Uterus (tissue), 4 donors: ENCODE results near the gene MPIG6B. TPM values are rescaled to one million over a fixed set of nuclear protein-coding genes. Genes with fewer than 3 reads are reported as not detected.

Source experiments
- DNase-seq, 2 donors: peaks; one replicate each; pipeline ENCODE4 v3.0.0-alpha.2; 2019 to 2020
- H3K27ac ChIP-seq, 2 donors: fragments of 200-600 bp; sonication (generic); 1 replicate in 1 of 2; 2 replicates in 1 of 2; pipeline ENCODE4 v1.5.1; 2016 to 2018
- H3K27me3 ChIP-seq, 2 donors: fragments of 200-600 bp; sonication (generic); one replicate each; pipeline ENCODE4 v1.5.1; 2018 to 2019; ENCODE audit warnings: control low read depth in 1 of 2
- H3K36me3 ChIP-seq, 2 donors: fragments of 200-600 bp; sonication (generic); one replicate each; pipeline ENCODE4 v1.5.1; 2019; ENCODE audit warnings: control low read depth in 1 of 2
- H3K4me1 ChIP-seq, 2 donors: fragments of 200-600 bp; sonication (generic); one replicate each; pipeline ENCODE4 v1.5.1; 2018 to 2019; ENCODE audit warnings: control low read depth in 1 of 2
- H3K4me3 ChIP-seq, 2 donors: fragments of 200-600 bp; sonication (generic); 1 replicate in 1 of 2; 2 replicates in 1 of 2; pipeline ENCODE4 v1.5.1; 2018 to 2019; ENCODE audit warnings: mild to moderate bottlenecking in 1 of 2
- H3K9me3 ChIP-seq, 2 donors: fragments of 200-600 bp; sonication (generic); one replicate each; pipeline ENCODE4 v1.5.1; 2019; ENCODE audit warnings: control low read depth in 1 of 2
- POLR2A ChIP-seq, 2 donors: fragments of 450-650 bp; IDR thresholded peaks; one replicate each; pipeline ENCODE4 v1.6.1; 2016; ENCODE audit warnings: antibody characterized with exemption in 2 of 2, mild to moderate bottlenecking in 1 of 2, moderate library complexity in 1 of 2
- intact Hi-C: fragments of 100-400 bp; cut with DNase I; formaldehyde crosslinking; loops from one replicate; pipeline ENCODE4 v1.15.1; 2023; ENCODE audit warnings: low total_unique reads
- total RNA-seq, 4 donors: library from RNA; depleted of rRNA in 3 of 4; stranded (reverse); fragments of >200 nt in 3 of 4; gene quantifications; one replicate each; pipeline versions ENCODE4 v1.1.0 to v1.2.4, GENCODE V29; 2014 to 2023
- TF ChIP-seq, protein P1 (sequence below), 4 experiments: fragments of 200-600 bp in 2 of 4; fragments of 450-650 bp in 2 of 4; sonication (generic) in 2 of 4; IDR thresholded peaks; one replicate each; pipeline ENCODE4 v1.5.1; 2016 to 2019; ENCODE audit warnings: antibody characterized with exemption in 4 of 4, mild to moderate bottlenecking in 2 of 4, moderate library complexity in 1 of 4
- donor health status: DM: yes; HTN: yes; CAD: no.

Gene MPIG6B, protein sequence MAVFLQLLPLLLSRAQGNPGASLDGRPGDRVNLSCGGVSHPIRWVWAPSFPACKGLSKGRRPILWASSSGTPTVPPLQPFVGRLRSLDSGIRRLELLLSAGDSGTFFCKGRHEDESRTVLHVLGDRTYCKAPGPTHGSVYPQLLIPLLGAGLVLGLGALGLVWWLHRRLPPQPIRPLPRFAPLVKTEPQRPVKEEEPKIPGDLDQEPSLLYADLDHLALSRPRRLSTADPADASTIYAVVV
- under 1 TPM in 1 of 4 donors, not detected in 3; 0.49 TPM for total RNA-seq

- no peaks in the 10 kb centered on the region for H3K9me3 ChIP-seq
- TF ChIP-seq, protein P1, sequence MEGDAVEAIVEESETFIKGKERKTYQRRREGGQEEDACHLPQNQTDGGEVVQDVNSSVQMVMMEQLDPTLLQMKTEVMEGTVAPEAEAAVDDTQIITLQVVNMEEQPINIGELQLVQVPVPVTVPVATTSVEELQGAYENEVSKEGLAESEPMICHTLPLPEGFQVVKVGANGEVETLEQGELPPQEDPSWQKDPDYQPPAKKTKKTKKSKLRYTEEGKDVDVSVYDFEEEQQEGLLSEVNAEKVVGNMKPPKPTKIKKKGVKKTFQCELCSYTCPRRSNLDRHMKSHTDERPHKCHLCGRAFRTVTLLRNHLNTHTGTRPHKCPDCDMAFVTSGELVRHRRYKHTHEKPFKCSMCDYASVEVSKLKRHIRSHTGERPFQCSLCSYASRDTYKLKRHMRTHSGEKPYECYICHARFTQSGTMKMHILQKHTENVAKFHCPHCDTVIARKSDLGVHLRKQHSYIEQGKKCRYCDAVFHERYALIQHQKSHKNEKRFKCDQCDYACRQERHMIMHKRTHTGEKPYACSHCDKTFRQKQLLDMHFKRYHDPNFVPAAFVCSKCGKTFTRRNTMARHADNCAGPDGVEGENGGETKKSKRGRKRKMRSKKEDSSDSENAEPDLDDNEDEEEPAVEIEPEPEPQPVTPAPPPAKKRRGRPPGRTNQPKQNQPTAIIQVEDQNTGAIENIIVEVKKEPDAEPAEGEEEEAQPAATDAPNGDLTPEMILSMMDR (IDR thresholded peaks at IDR 0.05), result no peak
- TF ChIP-seq POLR2A (IDR thresholded peaks at IDR 0.05), result no peak
- no peaks in the 10 kb centered on the region for H3K36me3 ChIP-seq
- H3K27ac ChIP-seq, result no peak within 1 kb of the TSS
- peaks cover 4 to 5% of the 10 kb centered on the region in 2 donors for H3K4me1 ChIP-seq
- DNase-seq, result no peak
- intact Hi-C loops, result no loop called here
- H3K4me3 ChIP-seq, result no peak within 1 kb of the TSS
- no peaks in the 10 kb centered on the region for H3K27me3 ChIP-seq
These were observed at the start of gene MPIG6B for GRCh38 chr6:31723245-31723979. TSS of gene MPIG6B (plus strand) at chr6:31723373. CDS start at chr6:31723384, 11 bp downstream.

GRCh38 chr6:31676322-31676903 is 46.8 kb upstream of the MPIG6B start:
- H3K9me3 ChIP-seq, result no peaks in the 10 kb centered on the region
- DNase-seq, result no peak
- no peaks in the 10 kb centered on the region for H3K36me3 ChIP-seq
- H3K27ac ChIP-seq, result no peak overlapping the region
- H3K27me3 ChIP-seq, result no peaks in the 10 kb centered on the region
- TF ChIP-seq POLR2A (IDR thresholded peaks at IDR 0.05), result no peak
- TF ChIP-seq, protein P1 (IDR thresholded peaks at IDR 0.05), result no peak
- intact Hi-C loops, result no loop called here
- no peak overlapping the region for H3K4me3 ChIP-seq
- peaks cover 0 to 4% of the 10 kb centered on the region in 2 donors for H3K4me1 ChIP-seq

DNA sequence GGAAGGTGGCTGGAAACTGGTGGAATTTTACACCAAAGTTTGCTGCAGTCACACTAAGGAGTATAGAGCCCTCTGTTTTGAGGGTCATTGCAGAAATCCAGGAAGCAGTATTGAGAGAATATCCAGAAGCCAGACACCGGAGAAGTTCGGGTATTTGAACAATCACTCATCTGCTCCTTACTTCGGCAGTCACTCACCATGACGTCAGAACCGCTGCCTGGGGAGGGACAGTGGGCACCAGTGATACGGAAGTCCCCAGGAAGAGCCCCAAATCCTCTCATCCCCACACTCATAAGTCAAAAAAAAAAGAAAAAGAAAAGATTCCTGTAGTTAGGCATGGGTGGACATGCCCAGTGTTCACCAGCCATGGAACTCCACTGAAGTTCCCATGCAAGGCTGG is 46.3 kb upstream of the MPIG6B start:
- TF ChIP-seq POLR2A (IDR thresholded peaks at IDR 0.05), result no peak
- TF ChIP-seq, protein P1 (IDR thresholded peaks at IDR 0.05), result no peak

DNA sequence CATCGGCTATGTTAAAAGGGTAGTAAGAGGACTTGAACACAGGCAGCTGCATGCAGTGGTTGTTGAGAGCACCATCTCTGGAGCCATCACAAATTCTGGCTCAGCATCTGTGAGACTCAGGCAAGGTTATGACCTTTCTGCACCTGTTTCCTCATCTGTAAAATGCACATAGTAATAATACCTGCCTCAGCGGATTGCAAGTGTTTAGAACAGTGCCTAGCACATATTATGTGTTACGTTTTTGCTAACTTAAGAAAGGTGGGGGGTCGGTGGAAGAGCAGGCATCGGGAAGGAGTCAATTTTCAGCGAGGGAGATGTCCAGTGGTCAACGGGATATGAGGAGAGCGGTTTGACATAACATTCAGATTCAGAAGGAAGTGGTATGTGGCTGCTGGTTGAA is 45.2 kb upstream of the MPIG6B start:
- intact Hi-C loops, result no loop called here

More for the DNA sequence above, 46.3 kb upstream of the MPIG6B start:
- Histone ChIP-seq H3K27me3 (no peaks in the 10 kb centered on the region), H3K36me3 (no peaks in the 10 kb centered on the region), H3K4me3 (no peak overlapping the region), H3K27ac (no peak overlapping the region), H3K9me3 (no peaks in the 10 kb centered on the region), H3K4me1 (peaks cover 0 to 4% of the 10 kb centered on the region in 2 donors)
- DNase-seq, result no peak
- intact Hi-C loops, result no loop called here

More for the DNA sequence above, 45.2 kb upstream of the MPIG6B start:
- Histone ChIP-seq H3K4me3 (no peak overlapping the region), H3K36me3 (no peaks in the 10 kb centered on the region), H3K9me3 (no peaks in the 10 kb centered on the region), H3K4me1 (peaks cover 0 to 4% of the 10 kb centered on the region in 2 donors), H3K27ac (no peak overlapping the region), H3K27me3 (no peaks in the 10 kb centered on the region)
- no peak for DNase-seq
- no peak for TF ChIP-seq POLR2A (IDR thresholded peaks at IDR 0.05)
- TF ChIP-seq, protein P1 (IDR thresholded peaks at IDR 0.05), result no peak
